Duodenal mucosa (tissue), 2 donors: ENCODE measurements around the gene HNRNPUL2.
"Not testable (repeated sequence)": the region's sequence is repeated elsewhere in the genome, so short reads cannot be mapped to it uniquely, and the experiment has no call there.

Source experiments
- H3K27ac ChIP-seq: one replicate; pipeline ENCODE4 v1.7.0; 2013; ENCODE audit warnings: low read depth, low read length
- H3K27me3 ChIP-seq, 2 donors: one replicate each; pipeline ENCODE4 v1.7.0; 2013; ENCODE audit warnings: low read length in 2 of 2, control low read depth in 1 of 2; ENCODE audit not compliant: insufficient read depth in 2 of 2, control insufficient read depth in 1 of 2
- H3K36me3 ChIP-seq, 2 donors: one replicate each; pipeline ENCODE4 v1.7.0; 2013; ENCODE audit warnings: low read length in 2 of 2, control low read depth in 1 of 2; ENCODE audit not compliant: insufficient read depth in 2 of 2, control insufficient read depth in 1 of 2
- H3K4me1 ChIP-seq, 2 donors: one replicate each; pipeline ENCODE4 v1.7.0; 2013; ENCODE audit warnings: low read length in 2 of 2, control low read depth in 1 of 2; ENCODE audit not compliant: insufficient read depth in 2 of 2, control insufficient read depth in 1 of 2
- H3K4me3 ChIP-seq, 2 donors: one replicate each; pipeline ENCODE4 v1.7.0; 2013; ENCODE audit warnings: low read length in 2 of 2, low read depth in 1 of 2
- H3K9ac ChIP-seq, 2 donors: one replicate each; pipeline ENCODE4 v1.7.0; 2013; ENCODE audit warnings: low read length in 2 of 2, low read depth in 1 of 2
- H3K9me3 ChIP-seq, 2 donors: one replicate each; pipeline ENCODE4 v1.7.0; 2013; ENCODE audit warnings: low read length in 2 of 2, control low read depth in 1 of 2; ENCODE audit not compliant: control insufficient read depth in 1 of 2

Gene HNRNPUL2

DNA sequence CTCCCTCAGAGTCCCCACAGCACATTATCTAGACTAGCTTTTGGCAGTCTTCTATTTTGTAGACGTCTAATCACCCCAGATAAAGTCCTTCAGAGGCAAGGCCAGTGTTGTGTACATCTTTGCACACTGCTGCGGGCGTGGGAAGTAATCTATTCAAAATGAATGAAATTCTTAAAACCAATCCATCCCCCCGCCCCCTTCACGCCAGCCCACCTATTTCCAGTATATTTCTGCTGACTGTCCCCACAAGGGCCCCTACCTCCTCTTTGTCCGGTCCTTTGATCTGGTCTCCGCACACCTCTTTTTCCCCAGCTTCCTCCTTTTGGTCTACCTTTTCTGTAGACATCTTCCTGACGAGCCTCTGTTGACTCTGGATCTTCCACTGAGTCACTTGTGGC, 20.4 kb downstream of the HNRNPUL2 start:
- peak overlapping the region; percentile 47 for H3K27ac ChIP-seq
- H3K9ac ChIP-seq: peak overlapping the region; percentile 75 to 76
- H3K4me1 ChIP-seq: peaks cover 33 to 42% of the 10 kb centered on the region in 2 donors
- H3K36me3 ChIP-seq: peaks cover 10 to 19% of the 10 kb centered on the region in 2 donors
- no peaks in the 10 kb centered on the region for H3K9me3 ChIP-seq
- no peaks in the 10 kb centered on the region for H3K27me3 ChIP-seq
- H3K4me3 ChIP-seq: peak overlapping the region; percentile 67 to 71

DNA sequence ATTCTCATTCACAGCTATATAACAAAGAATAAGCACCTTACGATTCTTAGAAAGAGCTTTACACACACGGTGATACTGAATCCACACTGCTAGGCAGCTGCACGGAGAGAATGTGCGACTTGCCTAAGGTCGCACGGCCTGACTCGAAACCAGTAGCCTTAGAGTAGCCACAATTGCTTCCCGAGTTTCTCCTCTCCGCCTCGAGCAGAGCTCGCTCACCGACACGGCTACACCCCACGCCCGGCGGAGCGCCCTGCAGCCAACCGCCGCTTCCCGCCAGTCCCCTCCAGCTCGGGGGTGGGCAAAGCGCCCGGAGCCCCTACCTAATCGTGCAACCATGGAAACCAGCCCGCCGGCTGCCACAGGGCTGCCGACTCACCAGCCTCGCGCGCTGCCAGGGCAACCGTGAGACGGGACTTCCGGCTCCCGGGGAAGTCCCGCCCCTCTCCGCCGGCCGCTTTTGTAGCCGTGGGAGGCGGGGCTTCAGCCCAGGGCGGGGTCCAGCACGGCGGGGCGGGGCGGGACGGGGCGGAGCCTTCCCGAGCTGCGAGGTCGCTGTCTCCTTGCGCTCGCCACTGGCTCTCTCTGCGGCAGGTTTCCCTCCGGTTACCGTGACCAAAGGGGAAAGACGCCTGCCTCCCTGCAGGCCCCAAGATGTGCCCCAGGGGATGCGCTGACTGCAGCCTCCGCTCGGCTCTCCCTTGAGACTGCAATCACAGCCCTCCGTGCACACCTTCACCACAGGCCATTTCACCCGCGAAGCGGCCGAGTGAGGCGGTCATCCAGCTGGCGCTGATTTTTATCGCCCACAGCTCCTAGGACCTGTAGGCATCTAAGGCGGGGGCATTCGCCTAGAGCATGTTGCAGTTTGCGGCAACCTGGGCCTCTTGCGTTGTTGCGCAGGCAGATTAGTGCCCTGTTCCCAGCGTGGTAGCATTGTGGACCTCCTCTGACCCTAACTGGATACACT, 21.1 kb downstream of the HNRNPUL2 start:
- Histone ChIP-seq H3K36me3 (peaks cover 7 to 21% of the 10 kb centered on the region in 2 donors), H3K9me3 (no peaks in the 10 kb centered on the region), H3K9ac (peak overlapping the region; percentile 75 to 76), H3K27ac (peak overlapping the region; percentile 70), H3K4me1 (peaks cover 33 to 42% of the 10 kb centered on the region in 2 donors), H3K4me3 (peak overlapping the region; percentile 81 to 87), H3K27me3 (no peaks in the 10 kb centered on the region)

DNA sequence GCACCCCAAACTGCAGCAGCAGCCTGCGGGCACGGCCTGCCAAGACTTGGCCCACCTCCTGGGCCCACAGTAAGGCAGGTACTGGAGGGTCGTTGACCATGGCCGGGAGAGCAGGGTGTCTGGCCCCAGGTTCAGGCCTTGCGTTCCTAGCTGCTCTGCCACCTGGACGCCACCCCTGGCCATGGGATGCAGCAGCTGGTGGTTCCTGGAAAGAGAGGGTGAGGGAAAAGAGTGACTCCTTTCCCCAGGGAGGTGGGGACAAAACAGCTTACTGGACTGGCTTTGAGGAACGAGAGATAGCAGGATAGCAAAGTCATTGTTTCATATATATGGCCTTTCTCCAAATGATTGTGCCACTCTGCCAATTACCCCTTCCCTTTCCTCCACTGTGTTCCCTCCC, 21.8 kb downstream of the HNRNPUL2 start:
- Histone ChIP-seq H3K4me1 (peaks cover 31 to 38% of the 10 kb centered on the region in 2 donors), H3K9ac (peak overlapping the region; percentile 40 to 76), H3K27ac (peak overlapping the region; percentile 70), H3K27me3 (no peaks in the 10 kb centered on the region), H3K9me3 (no peaks in the 10 kb centered on the region), H3K36me3 (peaks cover 7 to 16% of the 10 kb centered on the region in 2 donors), H3K4me3 (peak overlapping the region; percentile 81 to 87)

DNA sequence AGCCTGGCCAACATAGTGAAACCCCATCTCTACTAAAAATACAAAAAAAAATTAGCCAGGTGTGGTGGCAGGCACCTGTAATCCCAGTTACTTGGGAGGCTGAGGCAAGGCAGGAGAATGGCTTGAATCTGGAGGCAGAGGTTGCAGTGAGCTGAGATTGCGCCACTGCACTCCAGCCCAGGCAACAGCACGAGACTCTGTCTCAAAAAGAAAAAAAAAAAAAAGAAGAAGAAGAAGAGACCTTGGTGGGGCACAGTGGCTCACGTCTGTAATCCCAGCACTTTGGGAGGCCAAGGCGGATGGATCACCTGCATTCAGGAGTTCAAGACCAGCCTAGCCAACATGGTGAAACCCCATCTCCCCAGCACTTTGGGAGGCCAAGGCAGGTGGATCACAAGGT, 23.3 kb downstream of the HNRNPUL2 start:
- not testable (repeated sequence) for H3K27me3 ChIP-seq, H3K9ac ChIP-seq, H3K27ac ChIP-seq, H3K9me3 ChIP-seq, H3K4me3 ChIP-seq
- peaks cover 5 to 13% of the 10 kb centered on the region in 2 donors for H3K36me3 ChIP-seq
- H3K4me1 ChIP-seq: peaks cover 22 to 30% of the 10 kb centered on the region in 2 donors

DNA sequence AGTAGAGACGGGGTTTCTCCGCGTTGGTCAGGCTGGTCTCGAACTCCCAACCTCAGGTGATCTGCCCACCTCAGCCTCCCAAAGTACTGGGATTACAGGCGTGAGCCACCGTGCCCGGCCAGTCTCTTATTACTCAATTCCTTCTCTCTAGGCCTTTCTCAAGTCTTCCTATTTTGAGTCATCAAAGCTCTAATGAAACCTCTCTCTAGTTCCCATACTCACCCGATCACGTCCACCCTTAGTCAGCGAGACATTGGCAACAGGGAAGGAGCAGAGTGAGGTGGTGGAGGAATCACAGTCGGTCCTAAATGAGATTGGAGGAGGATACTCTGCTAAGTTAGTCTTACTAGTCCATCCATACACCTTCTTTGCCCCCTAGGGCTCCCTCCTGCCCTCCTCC, 25.0 kb downstream of the HNRNPUL2 start:
- Histone ChIP-seq H3K9me3 (no peaks in the 10 kb centered on the region), H3K27ac (no peak overlapping the region), H3K4me1 (peaks cover 16 to 20% of the 10 kb centered on the region in 2 donors), H3K27me3 (no peaks in the 10 kb centered on the region), H3K4me3 (no peak overlapping the region), H3K9ac (no peak overlapping the region), H3K36me3 (peaks cover 5 to 13% of the 10 kb centered on the region in 2 donors)

DNA sequence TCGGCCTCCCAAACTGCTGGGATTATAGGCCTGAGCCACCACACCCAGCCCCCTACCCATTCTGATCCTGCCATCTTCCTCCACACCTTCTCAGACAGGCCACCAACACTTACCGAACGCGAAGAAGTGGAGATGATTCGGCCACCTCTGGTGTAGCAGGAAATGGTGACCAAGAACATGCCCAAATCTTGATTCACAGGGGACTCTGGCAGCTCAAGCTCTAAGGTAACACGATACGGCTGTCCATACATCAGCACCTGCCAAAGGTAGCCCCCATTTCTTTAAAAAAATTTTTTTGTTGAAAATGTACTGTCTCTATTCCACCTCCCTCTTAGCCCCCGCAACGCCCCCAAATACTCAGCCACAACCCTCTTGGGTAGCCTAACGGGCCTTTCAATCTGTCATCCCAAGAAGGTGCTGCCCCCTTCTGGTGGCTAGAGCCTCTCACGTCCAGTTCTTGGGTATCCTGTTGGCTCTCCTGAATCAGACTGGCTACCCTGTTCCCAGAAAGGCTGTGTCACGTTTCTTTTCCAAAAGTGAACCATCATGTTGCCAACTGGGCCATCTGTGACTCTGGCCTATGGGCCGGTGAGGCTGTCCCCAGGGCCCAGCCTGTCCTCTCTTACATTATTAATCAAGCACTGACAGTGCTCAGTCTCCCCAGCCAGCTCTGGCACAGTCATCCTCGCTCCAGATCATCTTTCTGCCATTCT, 32.6 kb downstream of the HNRNPUL2 start:
- H3K4me3 ChIP-seq: no peak overlapping the region
- no peak overlapping the region for H3K9ac ChIP-seq
- no peaks in the 10 kb centered on the region for H3K4me1 ChIP-seq
- H3K27ac ChIP-seq: no peak overlapping the region
- peaks cover 20 to 28% of the 10 kb centered on the region in 2 donors for H3K36me3 ChIP-seq
- H3K27me3 ChIP-seq: no peaks in the 10 kb centered on the region
- H3K9me3 ChIP-seq: no peaks in the 10 kb centered on the region

DNA sequence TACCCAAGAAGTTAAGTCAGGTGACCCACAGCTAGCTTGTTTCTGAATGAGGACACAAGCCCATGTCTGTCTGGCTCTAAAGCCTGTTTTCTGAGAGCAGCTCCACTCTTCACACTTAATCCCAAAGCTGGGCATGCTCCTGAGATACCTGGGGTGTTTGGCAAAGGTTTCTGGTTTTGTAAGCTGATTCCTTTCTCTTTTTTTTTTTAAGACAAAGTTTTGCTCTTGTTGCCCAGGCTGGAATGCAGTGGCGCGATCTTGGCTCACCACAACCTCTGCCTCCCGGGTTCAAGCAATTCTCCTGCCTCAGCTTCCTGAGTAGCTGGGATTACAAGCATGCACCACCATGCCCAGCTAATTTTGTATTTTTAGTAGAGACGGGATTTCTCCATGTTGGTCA, 33.6 kb downstream of the HNRNPUL2 start:
- peaks cover 20 to 28% of the 10 kb centered on the region in 2 donors for H3K36me3 ChIP-seq
- H3K4me3 ChIP-seq, H3K27ac ChIP-seq, H3K9ac ChIP-seq, H3K4me1 ChIP-seq, H3K9me3 ChIP-seq, H3K27me3 ChIP-seq: not testable (repeated sequence)

DNA sequence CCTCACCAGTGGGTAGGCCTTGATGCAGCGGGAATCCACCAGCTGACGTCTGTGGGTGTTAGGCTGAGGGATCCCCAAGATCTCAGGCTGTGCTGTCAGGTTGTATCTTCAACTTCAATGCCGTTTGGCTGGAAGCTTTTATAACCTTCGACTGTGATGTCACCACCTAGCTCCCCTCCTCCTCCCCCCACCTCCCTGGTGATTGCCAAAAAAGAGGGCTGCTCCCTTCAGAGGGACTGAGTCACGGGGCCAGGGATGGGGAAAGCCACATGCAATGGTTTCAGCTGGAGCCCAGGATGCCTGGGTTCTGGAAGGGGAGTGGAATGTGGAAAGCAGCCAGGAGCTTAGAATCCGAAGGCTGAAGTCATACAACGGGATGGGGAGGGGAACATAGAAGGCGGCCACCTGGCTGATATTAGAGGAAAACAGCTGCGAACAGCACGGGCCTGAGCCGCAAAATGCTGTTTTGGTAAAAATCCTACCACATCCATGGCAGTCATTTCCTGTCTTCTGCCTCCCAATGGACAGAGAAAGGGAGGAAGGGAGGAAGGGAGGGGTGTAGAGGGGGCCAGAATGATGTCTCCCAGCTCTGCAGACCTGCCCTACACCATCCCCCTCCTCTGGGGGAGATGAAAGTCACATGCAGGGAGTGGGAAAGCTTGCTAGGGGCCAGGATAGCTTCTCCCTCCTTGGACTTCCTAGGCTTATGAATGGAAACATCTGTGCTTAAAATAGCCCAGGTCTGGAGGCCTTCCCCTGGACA, 37.7 kb downstream of the HNRNPUL2 start, which contains the start of gene LRRN4CL:
Gene LRRN4CL (minus strand): TSS at position 110 of the 763 bp plus-strand sequence. CDS start 1,022 bp downstream, outside the sequence.
- H3K9me3 ChIP-seq: no peaks in the 10 kb centered on the region
- H3K27me3 ChIP-seq: no peaks in the 10 kb centered on the region
- no peaks in the 10 kb centered on the region for H3K4me1 ChIP-seq
- H3K36me3 ChIP-seq: peaks cover 20 to 28% of the 10 kb centered on the region in 2 donors
- peak within 1 kb of the TSS; percentile 10 to 11 for H3K9ac ChIP-seq
- no peak within 1 kb of the TSS for H3K27ac ChIP-seq
- peak within 1 kb of the TSS; percentile 11 to 52 for H3K4me3 ChIP-seq

DNA sequence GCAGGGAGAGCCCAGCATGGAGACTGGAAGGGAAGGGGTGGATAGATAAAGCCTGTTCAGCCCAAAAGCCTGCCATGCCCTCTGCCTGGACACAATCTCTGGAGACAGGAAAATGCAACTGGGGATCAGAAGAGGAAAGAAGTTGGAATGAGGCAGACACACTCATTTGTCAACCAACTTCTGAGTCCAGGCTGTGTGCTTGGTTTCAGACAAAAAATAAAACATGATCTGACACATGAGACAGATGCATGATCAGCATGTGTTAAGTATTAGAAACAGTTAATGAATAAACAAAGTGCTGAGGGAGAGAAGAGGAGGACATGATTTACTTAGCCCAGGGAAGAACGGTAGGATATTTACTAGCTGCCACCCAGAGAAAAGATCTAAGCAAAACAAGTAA, 38.8 kb downstream of the HNRNPUL2 start:
- peak overlapping the region in 1 of 2 donors; percentile 10 for H3K9ac ChIP-seq
- no peaks in the 10 kb centered on the region for H3K4me1 ChIP-seq
- H3K4me3 ChIP-seq: peak overlapping the region in 1 of 2 donors; percentile 52
- peaks cover 20 to 28% of the 10 kb centered on the region in 2 donors for H3K36me3 ChIP-seq
- no peaks in the 10 kb centered on the region for H3K27me3 ChIP-seq
- no peaks in the 10 kb centered on the region for H3K9me3 ChIP-seq
- no peak overlapping the region for H3K27ac ChIP-seq
